ENCODE data around the gene CGB7. TPM values are rescaled to one million over a fixed set of nuclear protein-coding genes. Genes with fewer than 3 reads are reported as not detected.

The CGB7 gene
- total and polyA plus RNA-seq, 9 of the 15 experiments (the other 6 are each of a cell fraction or from before 2014, with no cell fraction given): not detected

GRCh38 chr19:49056101-49056901 is 1.2 kb downstream of the CGB7 start (continued):
- TF ChIP-seq TAF1 (IDR thresholded peaks at IDR 0.05; ENCODE audit: control insufficient read depth, extremely low read depth, insufficient read depth, low read length, severe bottlenecking): no peak
- no peak for TF ChIP-seq YBX1 (IDR thresholded peaks at IDR 0.05)
- TF ChIP-seq ZNF398 (CRISPR knock-in tag; IDR thresholded peaks at IDR 0.05): no peak
- no peak for TF ChIP-seq NFYB (IDR thresholded peaks at IDR 0.05; ENCODE audit: extremely low read depth, insufficient read length)
- TF ChIP-seq RUNX1 (IDR thresholded peaks at IDR 0.05; ENCODE audit: low read depth): no peak
- TF ChIP-seq ZNF707 (CRISPR knock-in tag; conservative IDR thresholded peaks at IDR 0.05): no peak
- TF ChIP-seq RFX1 (IDR thresholded peaks at IDR 0.05): no peak
- no peak for TF ChIP-seq ZNF217 (CRISPR knock-in tag; IDR thresholded peaks at IDR 0.05)
- TF ChIP-seq STAT5B (CRISPR knock-in tag; IDR thresholded peaks at IDR 0.05): no peak
- no peak for TF ChIP-seq STAT6 (CRISPR knock-in tag; IDR thresholded peaks at IDR 0.05)
- TF ChIP-seq BRF1 (IDR thresholded peaks at IDR 0.05; ENCODE audit: borderline replicate concordance, extremely low read depth, insufficient read length): no peak
- no peak for TF ChIP-seq THRAP3 (IDR thresholded peaks at IDR 0.05; ENCODE audit: borderline replicate concordance)
- no peak for TF ChIP-seq MYNN (IDR thresholded peaks at IDR 0.05)
- TF ChIP-seq MYNN (CRISPR knock-in tag; IDR thresholded peaks at IDR 0.05): no peak
- TF ChIP-seq DPF2 (IDR thresholded peaks at IDR 0.05): peak; percentile 33; the same call in 1 of the 2 replicates
- TF ChIP-seq SMAD2 (IDR thresholded peaks at IDR 0.05; ENCODE audit: low read depth, low read length): no peak
- TF ChIP-seq USF1 (CRISPR knock-in tag; IDR thresholded peaks at IDR 0.05): no peak
- no peak for TF ChIP-seq FOXK1 (CRISPR knock-in tag; IDR thresholded peaks at IDR 0.05; ENCODE audit: borderline replicate concordance)
- TF ChIP-seq RBM15 (IDR thresholded peaks at IDR 0.05; ENCODE audit: insufficient read depth, low read length): no peak
- TF ChIP-seq ZNF75A (CRISPR knock-in tag; IDR thresholded peaks at IDR 0.05): no peak
- TF ChIP-seq DEAF1 (CRISPR knock-in tag; IDR thresholded peaks at IDR 0.05): no peak
- TF ChIP-seq ATF7 (IDR thresholded peaks at IDR 0.05): no peak
- TF ChIP-seq ZFP36 (IDR thresholded peaks at IDR 0.05; ENCODE audit: low read depth, low read length, partially characterized antibody): no peak
